Mucosa of rectum (tissue), 2 donors: ENCODE data around the gene TMCO1.

Source experiments
- H3K27ac ChIP-seq, 2 donors: one replicate each; pipeline ENCODE4 v1.7.0; 2013; ENCODE audit warnings: inconsistent platforms in 2 of 2, low read depth in 2 of 2, low read length in 2 of 2
- H3K27me3 ChIP-seq, 2 donors: one replicate each; pipeline ENCODE4 v1.7.0; 2013; ENCODE audit warnings: low read length in 2 of 2; ENCODE audit not compliant: control insufficient read depth in 2 of 2, insufficient read depth in 2 of 2
- H3K36me3 ChIP-seq, 2 donors: one replicate each; pipeline ENCODE4 v1.7.0; 2013; ENCODE audit warnings: low read length in 2 of 2; ENCODE audit not compliant: control insufficient read depth in 2 of 2, insufficient read depth in 2 of 2
- H3K4me1 ChIP-seq, 2 donors: one replicate each; pipeline ENCODE4 v1.7.0; 2013; ENCODE audit warnings: low read length in 2 of 2, mild to moderate bottlenecking in 1 of 2; ENCODE audit not compliant: control insufficient read depth in 2 of 2, insufficient read depth in 2 of 2
- H3K4me3 ChIP-seq, 2 donors: one replicate each; pipeline ENCODE4 v1.7.0; 2013; ENCODE audit warnings: low read length in 2 of 2
- H3K9ac ChIP-seq, 2 donors: one replicate each; pipeline ENCODE4 v1.7.0; 2013; ENCODE audit warnings: low read length in 2 of 2, low read depth in 1 of 2, mild to moderate bottlenecking in 1 of 2
- H3K9me3 ChIP-seq, 2 donors: one replicate each; pipeline ENCODE4 v1.7.0; 2013; ENCODE audit warnings: low read length in 2 of 2; ENCODE audit not compliant: control insufficient read depth in 2 of 2
- donor health status: healthy.
- donor health status: Normal muscosa, but diverticular disease.

TMCO1 gene

DNA sequence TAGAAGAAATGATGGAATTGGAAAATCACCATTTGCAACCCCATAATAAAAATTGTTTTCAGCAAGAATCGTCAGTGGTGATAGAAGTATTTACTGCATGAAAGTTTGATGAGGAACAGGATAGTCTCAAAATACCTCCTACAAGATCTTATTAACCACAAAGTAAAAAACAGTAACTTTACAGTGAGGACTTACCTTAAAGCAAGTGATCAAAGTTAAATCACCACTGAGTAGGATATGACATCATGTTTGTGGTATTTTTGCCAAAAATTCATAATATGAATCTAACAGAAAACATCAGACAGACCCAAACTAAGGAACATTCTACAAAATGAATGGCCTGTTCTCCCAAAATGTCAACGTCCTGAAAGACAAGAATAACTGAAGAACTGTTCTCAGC lies 90.2 kb downstream of the TMCO1 start:
- peaks cover 40 to 46% of the 10 kb centered on the region in 2 donors for H3K36me3 ChIP-seq

More for the DNA sequence above, 90.2 kb downstream of the TMCO1 start:
- Histone ChIP-seq H3K9me3 (no peaks in the 10 kb centered on the region), H3K27ac (no peak overlapping the region), H3K27me3 (no peaks in the 10 kb centered on the region), H3K4me1 (no peaks in the 10 kb centered on the region), H3K9ac (no peak overlapping the region), H3K4me3 (no peak overlapping the region)
